DND-41 (cell line): ENCODE data around the gene TRERF1.
"Not testable (repeated sequence)": the region's sequence is repeated elsewhere in the genome, so short reads cannot be mapped to it uniquely, and the experiment has no call there.

Experiments
- ATAC-seq: fragments of 200-7000 bp; cut with Tn5 transposase; 3 replicates; pipeline ENCODE4 v1.9.1; 2021; ENCODE audit warnings: low read depth; ENCODE audit not compliant: insufficient read depth
- DNase-seq: peaks from one replicate; pipeline ENCODE4 v3.0.0-alpha.2; 2020
- H2AFZ ChIP-seq: 2 replicates; pipeline ENCODE4 v1.6.0; 2012; ENCODE audit warnings: low read depth, low read length
- H3K27ac ChIP-seq: 2 replicates; pipeline ENCODE4 v1.5.1; 2012; ENCODE audit warnings: low read length, inconsistent platforms
- H3K27me3 ChIP-seq: fragments of 200-600 bp; sonication (generic); 2 replicates; pipeline ENCODE4 v1.6.0; 2012; ENCODE audit warnings: low read length, mild to moderate bottlenecking, inconsistent platforms; ENCODE audit not compliant: insufficient read depth, poor library complexity
- H3K36me3 ChIP-seq: 2 replicates; pipeline ENCODE4 v1.5.1; 2012; ENCODE audit warnings: low read length, inconsistent platforms; ENCODE audit not compliant: insufficient read depth
- H3K4me1 ChIP-seq: 2 replicates; pipeline ENCODE4 v1.5.1; 2012; ENCODE audit warnings: mild to moderate bottlenecking, low read length; ENCODE audit not compliant: insufficient read depth
- H3K4me2 ChIP-seq: 2 replicates; pipeline ENCODE4 v1.6.0; 2012; ENCODE audit warnings: mild to moderate bottlenecking, moderate library complexity, low read length, inconsistent platforms; ENCODE audit not compliant: insufficient read depth
- H3K4me3 ChIP-seq, 2 experiments: fragments of 200-600 bp in 1 of 2; shearing (Covaris generic) in 1 of 2; 2 replicates each; pipeline ENCODE4 v1.5.1; 2012 to 2016; ENCODE audit warnings: inconsistent platforms in 2 of 2, low read length in 2 of 2, mild to moderate bottlenecking in 2 of 2, low read depth in 1 of 2, moderate library complexity in 1 of 2
- H3K79me2 ChIP-seq: 2 replicates; pipeline ENCODE4 v1.6.0; 2012; ENCODE audit warnings: low read length, inconsistent platforms; ENCODE audit not compliant: insufficient read depth
- H3K9ac ChIP-seq: 2 replicates; pipeline ENCODE4 v1.6.0; 2012; ENCODE audit warnings: low read depth, mild to moderate bottlenecking, inconsistent platforms, low read length, moderate library complexity
- H3K9me3 ChIP-seq: 2 replicates; pipeline ENCODE4 v1.5.1; 2012; ENCODE audit warnings: low read length, moderate library complexity, mild to moderate bottlenecking, inconsistent platforms; ENCODE audit not compliant: insufficient read depth, severe bottlenecking
- H4K20me1 ChIP-seq: 2 replicates; pipeline ENCODE4 v1.6.0; 2012; ENCODE audit warnings: low read length; ENCODE audit not compliant: insufficient read depth
- CTCF ChIP-seq: IDR thresholded peaks from 2 replicates; pipeline ENCODE4 v1.5.1; 2012; ENCODE audit warnings: borderline replicate concordance, low read length, moderate library complexity, mild to moderate bottlenecking; ENCODE audit not compliant: poor library complexity, severe bottlenecking; ENCODE audit errors: extremely low read depth
- EZH2 ChIP-seq: IDR thresholded peaks from 3 replicates; pipeline ENCODE4 v1.6.1; 2012; ENCODE audit warnings: borderline replicate concordance, low read depth, mild to moderate bottlenecking, moderate library complexity, low read length, inconsistent platforms; ENCODE audit not compliant: severe bottlenecking

Gene TRERF1

GRCh38 chr6:42203183-42203582 is 248.5 kb downstream of the TRERF1 start:
- no peaks in the 10 kb centered on the region for H4K20me1 ChIP-seq
- no peak for TF ChIP-seq CTCF
- no peak for TF ChIP-seq EZH2
- no peaks in the 10 kb centered on the region for H3K79me2 ChIP-seq
- H3K27me3 ChIP-seq = no peaks in the 10 kb centered on the region
- DNase-seq (no peak), ATAC-seq (no peak)
- H3K4me1 ChIP-seq = no peaks in the 10 kb centered on the region
- no peak overlapping the region for H3K4me2 ChIP-seq
- peaks cover 29% of the 10 kb centered on the region; the same call in 1 of the 2 replicates for H3K36me3 ChIP-seq
- no peak overlapping the region for H3K27ac ChIP-seq
- no peaks in the 10 kb centered on the region for H3K9me3 ChIP-seq
- no peak overlapping the region for H2AFZ ChIP-seq
- H3K4me3 ChIP-seq = no peak overlapping the region
- no peak overlapping the region for H3K9ac ChIP-seq

GRCh38 chr6:42202131-42202915 is 249.4 kb downstream of the TRERF1 start:
- H3K9me3 ChIP-seq, H2AFZ ChIP-seq, H3K79me2 ChIP-seq, DNase-seq, H3K4me2 ChIP-seq, H4K20me1 ChIP-seq, H3K27me3 ChIP-seq, H3K4me1 ChIP-seq, ATAC-seq, H3K27ac ChIP-seq, H3K4me3 ChIP-seq, H3K9ac ChIP-seq: not testable (repeated sequence)
- H3K36me3 ChIP-seq = peaks cover 23% of the 10 kb centered on the region; the same call in 1 of the 2 replicates

GRCh38 chr6:42201382-42201781 is 250.3 kb downstream of the TRERF1 start:
- Histone ChIP-seq H3K9me3 (no peaks in the 10 kb centered on the region), H4K20me1 (no peaks in the 10 kb centered on the region), H3K79me2 (no peaks in the 10 kb centered on the region), H3K4me3 (no peak overlapping the region), H3K27ac (no peak overlapping the region), H3K27me3 (no peaks in the 10 kb centered on the region), H2AFZ (no peak overlapping the region), H3K4me1 (no peaks in the 10 kb centered on the region), H3K36me3 (peaks cover 14% of the 10 kb centered on the region; the same call in 1 of the 2 replicates), H3K4me2 (no peak overlapping the region), H3K9ac (no peak overlapping the region)
- DNase-seq (no peak), ATAC-seq (no peak)
- TF ChIP-seq EZH2 (no peak), CTCF (no peak)

GRCh38 chr6:42200035-42200434 is 251.7 kb downstream of the TRERF1 start:
- no peaks in the 10 kb centered on the region for H3K27me3 ChIP-seq
- no peak overlapping the region for H3K4me2 ChIP-seq
- no peaks in the 10 kb centered on the region for H3K9me3 ChIP-seq
- H4K20me1 ChIP-seq = no peaks in the 10 kb centered on the region
- no peak for ATAC-seq
- H3K27ac ChIP-seq = no peak overlapping the region
- H3K9ac ChIP-seq = no peak overlapping the region
- H3K4me3 ChIP-seq = no peak overlapping the region
- H3K4me1 ChIP-seq = no peaks in the 10 kb centered on the region
- H3K36me3 ChIP-seq = peaks cover 8% of the 10 kb centered on the region; the same call in 1 of the 2 replicates
- H3K79me2 ChIP-seq = no peaks in the 10 kb centered on the region
- H2AFZ ChIP-seq = no peak overlapping the region
- no peak for TF ChIP-seq EZH2
- TF ChIP-seq CTCF = no peak
- DNase-seq = no peak
